ENCODE measurements around the gene CDON. TPM values are rescaled to one million over a fixed set of nuclear protein-coding genes. Genes with fewer than 3 reads are reported as not detected.
"Not testable (repeated sequence)": the region's sequence is repeated elsewhere in the genome, so short reads cannot be mapped to it uniquely, and the experiment has no call there.

The CDON gene
- total RNA-seq, 1 donor from 2014 or later = 157 TPM

DNA sequence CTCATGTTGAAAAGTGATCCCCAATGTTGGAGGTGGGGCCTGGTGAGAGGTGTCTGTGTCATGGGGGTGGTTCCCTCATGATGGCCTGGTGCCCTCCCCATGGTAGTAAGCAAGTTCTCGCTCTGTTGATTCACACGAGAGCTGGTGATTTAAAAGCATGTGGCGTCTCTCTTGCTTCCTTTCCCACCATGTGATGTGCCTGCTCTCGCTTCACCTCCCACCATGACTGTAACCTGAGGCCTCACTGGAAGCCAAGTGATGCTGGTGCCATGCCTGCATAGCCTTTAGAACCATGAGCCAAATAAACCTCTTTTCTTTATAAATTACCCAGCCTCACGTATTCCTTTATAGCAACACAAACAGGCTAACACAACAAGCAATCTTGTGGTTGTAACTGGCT lies 64.4 kb downstream of the CDON start:
- Mint-ChIP-seq H3K27me3 (no peaks in the 10 kb centered on the region), H3K9me3 (no peaks in the 10 kb centered on the region), H3K4me1 (ENCODE audit: unreplicated experiment) (peaks cover 3% of the 10 kb centered on the region), H3K36me3 (peaks cover 37% of the 10 kb centered on the region), H3K27ac (peak overlapping the region; percentile 79), H3K4me3 (no peak overlapping the region)
- no peak for DNase-seq (ENCODE audit: extremely low spot score, unreplicated experiment)
- TF ChIP-seq, protein P1, sequence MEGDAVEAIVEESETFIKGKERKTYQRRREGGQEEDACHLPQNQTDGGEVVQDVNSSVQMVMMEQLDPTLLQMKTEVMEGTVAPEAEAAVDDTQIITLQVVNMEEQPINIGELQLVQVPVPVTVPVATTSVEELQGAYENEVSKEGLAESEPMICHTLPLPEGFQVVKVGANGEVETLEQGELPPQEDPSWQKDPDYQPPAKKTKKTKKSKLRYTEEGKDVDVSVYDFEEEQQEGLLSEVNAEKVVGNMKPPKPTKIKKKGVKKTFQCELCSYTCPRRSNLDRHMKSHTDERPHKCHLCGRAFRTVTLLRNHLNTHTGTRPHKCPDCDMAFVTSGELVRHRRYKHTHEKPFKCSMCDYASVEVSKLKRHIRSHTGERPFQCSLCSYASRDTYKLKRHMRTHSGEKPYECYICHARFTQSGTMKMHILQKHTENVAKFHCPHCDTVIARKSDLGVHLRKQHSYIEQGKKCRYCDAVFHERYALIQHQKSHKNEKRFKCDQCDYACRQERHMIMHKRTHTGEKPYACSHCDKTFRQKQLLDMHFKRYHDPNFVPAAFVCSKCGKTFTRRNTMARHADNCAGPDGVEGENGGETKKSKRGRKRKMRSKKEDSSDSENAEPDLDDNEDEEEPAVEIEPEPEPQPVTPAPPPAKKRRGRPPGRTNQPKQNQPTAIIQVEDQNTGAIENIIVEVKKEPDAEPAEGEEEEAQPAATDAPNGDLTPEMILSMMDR (conservative IDR thresholded peaks at IDR 0.05) = no peak

DNA sequence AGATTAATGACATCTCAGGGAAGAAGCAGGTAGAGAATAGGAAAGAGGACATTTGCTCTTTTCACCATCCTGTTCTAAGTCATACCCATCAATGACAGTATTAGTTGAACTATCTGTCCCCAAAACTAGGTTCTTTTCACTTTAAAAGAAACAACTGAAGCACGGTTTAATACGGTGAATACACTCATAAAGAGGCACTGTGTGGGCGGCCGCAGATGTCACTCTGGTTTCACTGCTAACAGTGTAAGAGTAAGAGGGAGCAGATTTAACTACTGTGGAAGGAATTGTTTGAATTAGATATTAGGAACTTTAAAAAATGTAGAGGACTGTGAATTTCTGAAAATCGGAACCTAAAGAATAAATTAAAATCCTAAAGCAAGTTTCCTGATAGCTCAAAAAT lies 67.4 kb downstream of the CDON start:
- no peak for DNase-seq (ENCODE audit: extremely low spot score, unreplicated experiment)
- H3K27ac Mint-ChIP-seq = no peak overlapping the region
- peaks cover 5% of the 10 kb centered on the region for H3K4me1 Mint-ChIP-seq (ENCODE audit: unreplicated experiment)
- TF ChIP-seq, protein P1 (conservative IDR thresholded peaks at IDR 0.05) = no peak
- no peaks in the 10 kb centered on the region for H3K9me3 Mint-ChIP-seq
- H3K36me3 Mint-ChIP-seq = peaks cover 26% of the 10 kb centered on the region
- no peaks in the 10 kb centered on the region for H3K27me3 Mint-ChIP-seq
- H3K4me3 Mint-ChIP-seq = no peak overlapping the region

DNA sequence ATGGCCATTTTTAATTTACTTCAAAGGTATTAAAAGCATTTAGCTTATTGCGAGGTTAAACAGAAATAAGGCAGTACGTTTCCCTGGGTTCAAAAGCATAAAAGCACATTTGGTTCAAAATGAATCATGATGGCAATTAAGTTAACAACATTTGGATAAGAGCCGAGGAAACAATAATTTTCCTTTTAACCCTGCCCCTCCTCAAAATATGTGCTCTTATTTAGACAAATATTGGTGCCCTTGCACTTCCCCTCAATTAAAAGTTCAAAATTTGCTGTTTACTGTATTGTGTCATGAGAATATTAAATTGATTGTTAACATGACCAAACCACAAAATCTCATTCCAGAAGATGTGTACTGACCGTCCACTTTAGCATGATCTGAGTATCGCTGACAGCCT lies 68.2 kb downstream of the CDON start:
- no peaks in the 10 kb centered on the region for H3K27me3 Mint-ChIP-seq
- no peak overlapping the region for H3K4me3 Mint-ChIP-seq
- peaks cover 29% of the 10 kb centered on the region for H3K36me3 Mint-ChIP-seq
- H3K27ac Mint-ChIP-seq = no peak overlapping the region
- DNase-seq (ENCODE audit: extremely low spot score, unreplicated experiment) = no peak
- no peaks in the 10 kb centered on the region for H3K9me3 Mint-ChIP-seq
- TF ChIP-seq, protein P1 (conservative IDR thresholded peaks at IDR 0.05) = no peak
- peaks cover 8% of the 10 kb centered on the region for H3K4me1 Mint-ChIP-seq (ENCODE audit: unreplicated experiment)

DNA sequence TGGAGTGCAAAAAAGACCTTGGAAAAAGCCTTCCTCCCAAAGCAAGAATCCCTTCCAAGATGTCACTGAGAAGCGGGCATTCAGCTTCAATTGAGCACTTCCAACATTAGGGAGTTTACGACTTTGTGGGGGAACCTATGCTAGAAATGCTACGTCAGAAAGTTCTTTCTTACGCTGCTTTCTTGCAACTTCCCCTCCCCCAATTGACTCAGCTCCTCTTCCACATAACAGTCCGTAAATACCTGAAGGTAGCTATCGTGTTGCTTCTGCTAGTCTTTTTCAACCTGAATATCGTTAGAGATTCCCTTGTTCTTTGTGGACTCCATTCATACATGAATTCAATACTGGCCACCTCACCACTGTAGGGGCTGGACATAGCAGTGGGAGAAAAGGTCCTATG lies 69.8 kb downstream of the CDON start:
- H3K27ac Mint-ChIP-seq = no peak overlapping the region
- peaks cover 8% of the 10 kb centered on the region for H3K4me1 Mint-ChIP-seq (ENCODE audit: unreplicated experiment)
- H3K36me3 Mint-ChIP-seq = peaks cover 28% of the 10 kb centered on the region
- TF ChIP-seq, protein P1 (conservative IDR thresholded peaks at IDR 0.05) = no peak
- no peaks in the 10 kb centered on the region for H3K27me3 Mint-ChIP-seq
- H3K9me3 Mint-ChIP-seq = no peaks in the 10 kb centered on the region
- DNase-seq (ENCODE audit: extremely low spot score, unreplicated experiment) = no peak
- no peak overlapping the region for H3K4me3 Mint-ChIP-seq

DNA sequence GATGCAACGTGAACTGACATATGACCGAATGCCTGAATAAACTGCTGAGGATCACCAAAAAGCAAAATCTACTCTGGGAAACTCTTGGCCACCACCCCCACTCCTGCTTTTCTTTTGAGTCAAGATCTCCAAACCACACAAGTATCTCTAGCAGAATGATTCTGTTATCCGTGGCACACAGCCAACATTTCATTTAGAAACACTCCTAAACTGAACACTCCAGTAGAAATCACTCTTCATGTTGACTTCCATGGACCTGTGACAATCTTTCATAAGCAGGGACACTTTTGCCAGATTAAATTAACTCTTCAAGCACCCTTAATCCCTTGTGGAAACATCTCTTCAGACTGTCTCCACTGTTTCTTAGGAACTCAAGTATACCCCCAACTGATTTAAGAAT lies 72.4 kb downstream of the CDON start:
- peaks cover 8% of the 10 kb centered on the region for H3K4me1 Mint-ChIP-seq (ENCODE audit: unreplicated experiment)
- H3K9me3 Mint-ChIP-seq = no peaks in the 10 kb centered on the region
- H3K27me3 Mint-ChIP-seq = no peaks in the 10 kb centered on the region
- H3K36me3 Mint-ChIP-seq = peaks cover 39% of the 10 kb centered on the region
- no peak overlapping the region for H3K27ac Mint-ChIP-seq
- TF ChIP-seq, protein P1 (conservative IDR thresholded peaks at IDR 0.05) = no peak
- H3K4me3 Mint-ChIP-seq = no peak overlapping the region
- DNase-seq (ENCODE audit: extremely low spot score, unreplicated experiment) = no peak

DNA sequence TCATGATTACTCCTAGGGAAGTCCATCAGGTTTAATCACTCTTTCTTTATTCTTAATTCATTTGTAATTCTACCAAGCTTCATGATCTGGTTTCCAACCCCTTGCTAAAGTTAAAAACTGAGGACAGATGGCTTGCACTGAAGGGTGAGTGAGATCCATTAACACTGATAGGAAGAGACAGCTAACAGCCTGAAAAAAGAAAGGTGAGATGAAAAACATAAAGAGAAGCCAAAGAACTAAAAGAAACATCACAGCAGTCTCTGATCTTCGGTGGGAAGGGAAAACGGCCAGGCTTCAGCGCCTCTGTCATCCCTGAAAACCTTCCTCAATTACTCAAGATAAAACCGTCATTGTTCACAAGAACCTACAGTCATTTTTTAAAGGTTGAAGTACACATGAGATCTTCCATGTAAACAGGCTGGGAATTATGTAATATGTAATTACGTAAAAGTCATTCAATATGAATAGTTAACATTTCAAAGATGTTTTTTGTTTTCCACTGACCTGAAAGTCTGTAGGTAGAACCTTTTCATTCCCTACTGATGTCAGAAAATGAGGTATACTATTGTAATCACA lies 75.5 kb downstream of the CDON start:
- no peak overlapping the region for H3K27ac Mint-ChIP-seq
- peaks cover 5% of the 10 kb centered on the region for H3K4me1 Mint-ChIP-seq (ENCODE audit: unreplicated experiment)
- no peak overlapping the region for H3K4me3 Mint-ChIP-seq
- H3K36me3 Mint-ChIP-seq = peaks cover 49% of the 10 kb centered on the region
- H3K27me3 Mint-ChIP-seq = no peaks in the 10 kb centered on the region
- no peak for DNase-seq (ENCODE audit: extremely low spot score, unreplicated experiment)
- no peaks in the 10 kb centered on the region for H3K9me3 Mint-ChIP-seq
- TF ChIP-seq, protein P1 (conservative IDR thresholded peaks at IDR 0.05) = no peak

DNA sequence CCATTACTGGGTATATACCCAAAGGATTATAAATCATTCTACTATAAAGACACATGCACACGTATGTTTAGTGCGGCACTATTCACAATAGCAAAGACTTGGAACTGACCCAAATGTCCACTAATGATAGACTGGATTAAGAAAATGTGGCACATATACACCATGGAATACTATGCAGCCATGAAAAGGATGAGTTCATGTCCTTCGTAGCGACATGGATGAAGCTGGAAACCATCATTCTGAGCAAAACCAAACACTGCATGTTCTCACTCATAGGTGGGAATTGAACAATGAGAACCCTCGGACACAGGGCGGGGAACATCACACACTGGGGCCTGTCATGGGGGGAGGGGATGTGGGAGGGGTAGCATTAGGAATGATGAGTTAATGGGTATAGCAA lies 76.7 kb downstream of the CDON start:
- peaks cover 51% of the 10 kb centered on the region for H3K36me3 Mint-ChIP-seq

More for the DNA sequence above, 76.7 kb downstream of the CDON start:
- H3K27me3 Mint-ChIP-seq; H3K9me3 Mint-ChIP-seq; H3K4me3 Mint-ChIP-seq; H3K4me1 Mint-ChIP-seq (ENCODE audit: unreplicated experiment); H3K27ac Mint-ChIP-seq; DNase-seq (ENCODE audit: extremely low spot score, unreplicated experiment): not testable (repeated sequence)
